Stromal cell of bone marrow (primary cell): ENCODE data around the gene SIRPG.
"Not testable (repeated sequence)": the region's sequence is repeated elsewhere in the genome, so short reads cannot be mapped to it uniquely, and the experiment has no call there.

ENCODE experiments used
- DNase-seq: peaks from one replicate; pipeline ENCODE4 v3.0.0-alpha.2; 2012; ENCODE audit warnings: low read depth

SIRPG gene

DNA sequence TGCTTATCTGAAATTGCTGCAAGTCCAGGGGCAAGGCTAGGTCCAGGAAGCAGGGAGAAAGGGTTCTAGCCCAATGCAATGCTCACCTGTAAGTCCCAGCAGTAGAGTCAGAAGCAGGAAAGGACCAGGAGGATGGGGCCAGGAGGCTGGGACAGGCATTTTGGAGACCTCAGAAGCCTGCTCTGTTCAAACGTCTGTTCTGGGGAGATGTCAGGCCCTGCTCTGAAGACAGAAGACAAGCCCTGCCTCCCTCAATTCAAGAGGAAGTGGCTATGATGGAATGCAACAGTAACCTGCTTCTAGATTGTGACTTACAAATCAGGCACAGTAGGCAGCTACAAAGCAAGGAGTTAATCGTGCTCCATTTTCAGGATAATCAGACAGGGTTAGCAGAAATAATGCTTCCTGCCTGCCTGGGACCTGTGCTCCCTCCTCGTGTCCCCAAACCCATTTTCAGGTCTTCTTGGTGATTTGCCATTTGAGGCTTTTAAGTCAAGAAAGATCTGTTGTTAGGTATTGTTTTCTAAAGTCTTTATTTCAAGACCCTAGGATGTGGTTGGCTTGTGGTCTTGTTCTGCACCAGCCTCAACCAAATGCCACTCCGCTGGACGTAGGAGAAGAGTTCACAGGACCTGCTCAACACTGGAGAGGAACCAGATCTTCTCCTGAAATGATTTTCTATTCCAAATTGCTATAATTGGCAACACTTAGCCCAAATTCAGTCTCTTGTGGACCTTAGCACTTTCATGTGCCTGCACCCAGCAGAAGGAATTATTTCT lies at the start of gene SIRPG:
TSS of gene SIRPG (minus strand) at position 224 of the 779 bp plus-strand sequence. CDS start at position 159, 65 bp downstream.
- no peak for DNase-seq

DNA sequence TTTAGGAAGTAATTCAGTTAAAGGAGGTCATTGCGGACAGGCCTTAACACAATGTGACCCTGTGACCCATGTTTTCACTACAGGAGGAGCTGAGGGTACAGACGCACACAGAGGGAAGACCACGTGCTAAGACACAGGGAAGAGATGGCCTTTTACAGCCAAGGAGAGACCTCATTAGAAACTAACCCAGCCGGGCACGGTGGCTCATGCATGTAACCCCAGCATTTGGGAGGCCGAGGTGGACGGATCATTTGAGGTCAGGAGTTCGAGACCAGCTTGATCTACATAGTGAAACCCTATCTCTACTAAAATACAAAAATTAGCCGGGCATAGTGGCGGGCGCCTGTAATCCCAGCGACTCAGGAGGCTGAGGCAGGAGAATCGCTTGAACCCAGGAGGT lies 49.3 kb upstream of the SIRPG start:
- DNase-seq: not testable (repeated sequence)

DNA sequence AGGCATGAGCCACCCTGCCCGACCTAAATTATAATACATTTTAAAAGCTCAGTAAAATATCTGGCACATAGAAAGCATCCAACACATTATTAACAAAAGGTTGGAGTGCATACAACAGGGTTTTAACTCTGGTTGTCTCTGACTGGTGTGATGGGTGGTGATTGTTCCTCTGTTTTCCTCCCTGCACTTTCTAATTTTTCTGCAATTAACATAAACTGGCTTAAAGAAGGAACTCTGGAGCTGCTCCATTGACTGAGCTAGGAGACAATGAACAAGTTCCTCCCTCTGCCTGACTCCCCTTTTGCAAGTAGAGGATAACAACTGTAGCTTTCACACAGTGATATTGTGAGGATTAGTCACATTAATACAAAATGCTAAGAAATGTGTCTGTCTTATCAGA lies 48.5 kb upstream of the SIRPG start:
- DNase-seq: no peak

DNA sequence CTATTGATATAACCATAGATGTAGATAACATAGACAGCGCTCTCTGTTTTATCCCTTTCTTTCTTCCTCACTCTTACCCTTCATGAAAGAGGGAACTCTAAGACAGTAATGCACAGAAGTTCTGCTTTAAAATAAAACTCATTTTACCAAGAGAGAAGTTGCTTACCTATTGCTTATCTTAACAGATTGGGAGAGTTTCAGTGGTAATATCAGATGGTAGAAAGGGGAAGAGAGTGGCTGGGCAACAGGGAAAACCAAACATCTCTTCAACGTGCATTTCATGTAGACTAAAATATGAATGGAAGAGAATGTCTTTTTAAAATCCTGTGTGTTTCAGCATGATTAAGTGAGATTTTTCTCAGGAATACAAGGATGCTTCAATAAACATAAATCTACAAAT lies 45.3 kb upstream of the SIRPG start:
- DNase-seq: no peak

DNA sequence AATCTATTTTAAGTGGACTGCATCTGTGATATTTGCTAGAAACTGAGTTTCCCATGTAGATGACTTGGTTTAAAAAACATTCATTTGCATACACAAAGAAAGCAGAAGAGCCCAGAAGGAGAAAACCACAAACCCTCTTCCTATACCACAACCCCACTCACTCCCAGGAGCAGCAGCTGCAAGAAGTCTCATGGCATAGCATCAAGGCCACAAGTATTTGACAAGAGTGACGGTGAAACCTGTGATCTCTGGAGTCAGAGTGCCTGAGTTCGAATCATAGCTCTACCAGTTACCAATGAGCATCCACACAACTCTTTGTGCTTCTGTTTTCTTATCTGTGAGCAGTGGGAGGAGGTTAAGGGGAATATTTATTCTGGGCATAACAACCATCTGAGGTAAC lies 44.7 kb upstream of the SIRPG start:
- DNase-seq: no peak

- DNase-seq: no peak
Measured at GRCh38 chr20:1700990-1701389, 43.4 kb upstream of the SIRPG start.

- no peak for DNase-seq
Measured at GRCh38 chr20:1697592-1697991, 40.0 kb upstream of the SIRPG start.

DNA sequence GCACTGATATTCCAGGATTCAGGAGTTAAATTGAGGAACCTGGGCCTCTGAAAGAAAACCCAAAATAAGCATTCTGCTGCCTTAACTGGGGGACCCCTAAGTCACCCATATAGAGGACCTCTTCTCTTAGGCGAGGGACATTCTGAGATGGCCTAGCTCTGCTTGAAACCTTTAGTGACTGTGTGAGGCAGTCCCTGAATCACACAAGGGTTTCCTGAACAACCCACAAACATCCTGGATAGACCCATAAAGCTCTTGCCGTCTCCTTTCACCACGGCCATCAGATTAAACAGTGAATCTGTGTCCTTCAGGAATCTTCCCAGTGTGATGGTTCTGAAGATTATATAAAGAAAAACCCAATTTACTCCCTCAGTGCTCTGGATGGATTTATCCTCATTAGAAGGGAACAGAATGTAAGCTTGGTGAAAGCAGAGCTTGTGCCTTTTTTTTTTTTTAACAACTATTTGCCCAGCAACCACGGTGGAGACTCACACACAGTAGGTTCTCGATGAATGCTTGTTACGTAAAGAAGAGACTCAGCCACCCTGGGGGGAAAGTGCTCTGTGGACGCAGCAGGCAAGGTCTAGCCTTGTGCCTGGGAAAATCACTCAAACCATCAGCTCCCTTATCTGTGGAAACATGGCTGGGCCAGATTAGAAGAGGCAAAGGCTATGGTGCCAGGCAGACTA lies 39.1 kb upstream of the SIRPG start:
- DNase-seq: no peak

DNA sequence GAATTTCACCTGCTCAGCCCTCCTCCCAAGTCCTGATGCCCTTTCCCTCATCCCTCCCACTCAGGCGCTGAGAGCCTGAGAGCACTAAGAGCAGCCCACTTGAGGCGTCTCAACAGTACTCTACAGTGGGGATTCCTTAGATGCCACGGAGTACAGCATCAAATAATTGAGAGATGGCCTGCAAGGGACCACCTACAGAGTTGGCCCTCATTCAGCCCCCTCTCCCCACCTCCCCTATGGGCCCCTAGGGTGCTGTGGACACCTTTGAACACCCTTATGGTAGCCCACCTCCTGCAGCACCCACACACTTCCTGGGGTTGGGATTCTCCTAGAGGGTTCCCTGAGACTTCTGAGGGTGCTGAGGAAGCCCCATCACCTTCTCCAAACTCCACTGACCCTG lies 37.1 kb upstream of the SIRPG start:
- DNase-seq: no peak

GRCh38 chr20:1693427-1693826 lies 35.8 kb upstream of the SIRPG start:
- no peak for DNase-seq

DNA sequence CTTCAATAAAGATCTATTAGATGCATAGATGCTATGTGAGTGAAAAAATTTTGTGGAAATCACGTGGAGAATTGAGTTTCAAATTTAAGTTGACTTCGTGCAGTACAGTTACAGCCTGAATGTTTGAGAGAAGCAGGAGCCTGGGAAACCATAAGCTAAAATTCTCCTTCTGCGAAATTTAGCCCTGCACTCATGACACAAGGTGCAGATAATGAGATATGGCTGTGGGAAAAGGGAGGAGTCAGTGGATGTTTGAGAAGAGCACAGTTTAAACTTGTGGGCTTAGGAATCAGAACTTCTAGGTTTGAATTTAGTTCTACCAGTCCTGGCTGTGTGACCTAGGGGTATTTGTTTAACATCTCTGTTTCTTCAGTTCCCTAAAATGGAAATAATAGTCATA lies 32.1 kb upstream of the SIRPG start:
- DNase-seq: no peak

GRCh38 chr20:1688886-1689538 lies 31.4 kb upstream of the SIRPG start:
- no peak for DNase-seq

GRCh38 chr20:1687053-1687452 lies 29.5 kb upstream of the SIRPG start:
- DNase-seq: no peak

- no peak for DNase-seq
Measured at GRCh38 chr20:1686151-1686748, 28.7 kb upstream of the SIRPG start.

- no peak for DNase-seq
Measured at GRCh38 chr20:1685304-1686052, 27.9 kb upstream of the SIRPG start.

- DNase-seq: no peak
Measured at GRCh38 chr20:1684872-1685271, 27.3 kb upstream of the SIRPG start.

DNA sequence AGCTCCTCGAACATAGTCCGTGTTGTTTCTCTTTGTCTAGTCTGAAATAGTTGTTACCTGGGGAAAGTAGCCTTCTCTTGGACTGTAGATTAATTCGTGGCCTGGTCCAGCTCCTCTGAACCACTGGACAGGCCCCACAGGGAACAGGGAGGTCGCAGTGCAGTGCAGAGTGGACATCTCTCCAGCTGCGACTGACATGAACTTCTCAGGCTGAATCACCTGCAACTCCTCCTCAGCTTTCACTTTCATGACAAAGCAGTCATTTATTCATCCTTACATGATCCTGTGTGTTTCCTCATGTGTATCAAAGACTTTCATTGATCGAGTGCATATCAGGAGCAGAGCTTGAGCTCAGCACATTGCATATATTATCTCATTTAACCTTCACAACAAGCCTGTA lies 19.1 kb upstream of the SIRPG start:
- no peak for DNase-seq

DNA sequence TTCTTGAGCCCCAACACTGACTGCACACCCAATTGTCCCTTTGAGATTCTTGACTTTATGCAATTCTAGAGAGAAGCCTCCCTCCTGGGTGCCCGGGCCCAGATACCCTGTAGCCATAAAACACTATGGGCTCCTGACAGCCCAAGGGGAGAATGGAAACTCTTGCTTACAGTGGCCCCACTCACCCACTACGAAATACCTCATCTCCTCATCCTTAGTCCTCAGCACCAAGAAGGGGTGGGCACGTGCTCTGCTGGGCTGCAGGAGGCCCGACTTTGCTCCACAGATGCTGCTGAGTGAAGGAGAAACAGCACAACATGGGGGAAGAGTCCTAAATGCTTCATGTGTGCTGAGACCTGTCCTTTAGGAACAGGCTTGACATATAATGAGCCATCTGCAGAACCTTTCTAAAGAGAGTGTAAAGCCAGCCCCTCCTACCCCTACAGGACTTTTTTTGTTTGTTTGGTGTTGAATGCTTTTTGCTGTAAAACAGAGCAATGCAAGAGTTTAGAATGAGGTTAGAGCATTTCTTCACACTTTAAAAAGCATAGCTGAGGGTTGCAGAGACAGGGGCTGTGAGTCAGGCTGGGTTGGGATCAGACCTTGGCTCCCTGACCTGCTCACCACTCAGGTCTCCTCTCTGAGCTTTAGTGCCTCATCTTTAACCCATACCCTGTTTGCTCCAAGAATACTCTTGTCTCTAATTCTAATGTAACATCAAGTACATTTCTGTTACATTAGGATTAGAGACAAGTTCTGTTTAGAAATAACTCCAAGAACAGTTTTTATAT lies 17.6 kb upstream of the SIRPG start:
- no peak for DNase-seq

DNA sequence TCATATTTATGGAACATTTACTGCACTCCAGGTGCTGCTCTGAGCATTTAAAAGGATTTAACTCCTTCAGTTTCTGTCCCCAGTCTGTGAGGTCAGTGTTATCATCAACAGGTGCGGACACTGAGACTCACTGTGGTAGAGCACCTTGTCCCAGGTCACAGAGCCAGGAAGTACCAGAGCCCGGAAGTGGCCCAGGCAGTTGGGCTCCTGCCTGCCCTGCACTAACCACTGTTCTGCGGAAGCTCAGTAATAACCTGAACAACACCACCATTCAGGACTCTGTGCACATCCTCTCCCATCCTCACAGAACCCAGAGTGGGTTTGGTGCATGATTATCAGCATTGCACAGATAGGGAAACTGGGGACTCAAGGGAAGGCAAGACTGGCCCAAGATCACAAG lies 16.8 kb upstream of the SIRPG start:
- DNase-seq: no peak

DNA sequence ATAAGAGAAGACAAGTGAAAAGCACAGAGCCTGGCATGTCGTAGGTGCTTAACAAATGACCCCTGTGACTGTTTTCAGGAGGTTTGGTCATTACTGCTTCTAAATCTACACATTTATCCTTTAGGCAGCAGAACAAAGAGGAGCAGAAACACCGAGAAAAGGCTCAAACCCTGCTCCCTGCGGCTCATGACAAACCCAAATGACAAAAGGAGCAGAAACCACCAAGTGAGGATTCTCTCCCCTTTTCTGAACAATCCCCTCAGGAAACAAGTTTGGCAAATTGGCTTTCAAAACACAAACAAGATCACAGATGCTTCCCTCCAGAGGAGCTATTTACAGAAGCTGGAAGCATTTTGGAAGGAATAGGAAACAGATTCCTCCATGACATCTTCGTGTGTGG lies 15.8 kb upstream of the SIRPG start:
- DNase-seq: no peak

DNA sequence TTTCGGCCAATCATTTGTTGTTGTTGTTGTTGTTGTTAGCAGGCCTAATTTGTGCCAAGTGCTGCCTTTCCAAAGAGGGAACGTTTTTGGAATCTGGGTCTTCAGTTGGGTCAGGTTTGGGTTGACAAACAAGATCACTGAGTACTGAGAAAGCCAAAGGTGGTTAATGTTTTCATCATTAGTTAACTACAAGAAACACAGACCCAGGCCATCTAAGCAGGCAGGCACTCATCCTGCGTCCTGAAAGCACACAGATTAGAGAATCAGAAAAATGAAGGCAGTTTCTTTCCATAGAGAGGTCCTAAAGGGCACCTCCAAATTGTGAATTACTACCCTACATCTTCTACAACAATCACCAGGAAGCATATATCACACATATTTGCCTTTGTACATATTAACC lies 15.1 kb upstream of the SIRPG start:
- no peak for DNase-seq
